Measurements from ENCODE around the gene KPNA2. TPM values are rescaled to one million over a fixed set of nuclear protein-coding genes. Genes with fewer than 3 reads are reported as not detected.

The KPNA2 gene
- total RNA-seq, 2 experiments from 2014 or later, result 165 to 180 TPM

Other genes starting within 250 kb of the KPNA2 start
- gene BPTF, start 210.2 kb upstream of the KPNA2 start, total RNA-seq, result 10 to 100 TPM; 80.1 to 84.4 TPM
- gene C17orf58, start 39.3 kb upstream of the KPNA2 start, total RNA-seq, result 10 to 100 TPM; 21.0 to 21.7 TPM
- gene AMZ2, start 212.3 kb downstream of the KPNA2 start, total RNA-seq, result 100 to 1,000 TPM; 132 to 141 TPM

All from activated CD8-positive, alpha-beta T cell treated with anti-CD3 and anti-CD28 coated beads for 36 hours (primary cell).